Measurements from ENCODE around the gene RALGDS.

RALGDS gene

DNA sequence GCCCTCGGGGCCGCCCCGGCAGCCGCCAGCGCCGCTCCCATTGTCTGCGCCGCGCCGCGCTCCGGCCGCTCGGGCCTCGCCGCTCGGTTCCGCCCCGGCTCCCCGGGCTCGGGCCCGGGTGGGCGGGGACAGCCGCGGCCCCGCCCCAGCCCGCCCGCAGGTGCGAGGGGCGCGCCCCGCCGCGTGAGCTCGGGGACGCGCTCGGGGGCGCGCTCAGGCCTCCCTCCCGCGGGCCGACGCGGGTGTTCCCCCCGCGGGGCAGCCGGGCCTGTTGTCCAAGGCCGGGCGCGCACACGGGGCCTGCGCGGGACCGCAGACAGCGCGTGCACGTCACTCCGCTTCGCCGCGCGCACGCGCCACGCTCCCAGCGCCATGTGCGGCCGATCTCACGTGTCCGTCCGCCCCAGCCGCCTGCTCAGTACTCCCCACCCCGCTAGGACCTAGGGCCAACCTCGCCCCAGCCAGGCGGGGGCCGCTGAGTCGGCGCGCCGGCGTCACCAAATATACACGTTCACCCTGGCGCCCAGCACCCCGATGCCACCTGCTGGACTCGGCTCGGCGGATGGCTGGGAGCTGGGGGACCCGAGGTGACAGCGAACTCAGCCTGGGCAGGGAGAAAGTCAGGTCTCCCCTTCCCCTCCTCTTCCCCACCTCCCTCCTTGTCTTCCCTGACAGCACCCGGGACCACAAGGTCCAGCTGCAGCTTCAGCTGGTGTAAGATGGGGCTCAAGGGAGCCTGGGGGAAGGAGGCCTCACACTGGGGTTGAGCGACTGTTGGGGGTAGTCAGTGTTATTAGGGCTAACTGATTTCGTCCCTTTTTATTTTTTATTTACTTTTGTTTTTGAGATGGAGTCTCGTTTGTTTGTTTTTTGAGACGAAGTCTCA is 28.3 kb upstream of the RALGDS start:
- peak overlapping the region; percentile 82 for H3K4me3 ChIP-seq (ENCODE audit: low read depth, low read length)
- no peaks in the 10 kb centered on the region for H3K36me3 ChIP-seq (ENCODE audit: control insufficient read depth, insufficient read depth, low read length)
- H3K9me3 ChIP-seq (ENCODE audit: control insufficient read depth, insufficient read depth, low read length) = no peaks in the 10 kb centered on the region
- peaks cover 5% of the 10 kb centered on the region for H3K4me1 ChIP-seq (ENCODE audit: control insufficient read depth, insufficient read depth, low read length)
- H3K27me3 ChIP-seq (ENCODE audit: control insufficient read depth, insufficient read depth, low read length) = peaks cover 4% of the 10 kb centered on the region
- peak overlapping the region; percentile 76 for H3K9ac ChIP-seq (ENCODE audit: low read depth, low read length)

DNA sequence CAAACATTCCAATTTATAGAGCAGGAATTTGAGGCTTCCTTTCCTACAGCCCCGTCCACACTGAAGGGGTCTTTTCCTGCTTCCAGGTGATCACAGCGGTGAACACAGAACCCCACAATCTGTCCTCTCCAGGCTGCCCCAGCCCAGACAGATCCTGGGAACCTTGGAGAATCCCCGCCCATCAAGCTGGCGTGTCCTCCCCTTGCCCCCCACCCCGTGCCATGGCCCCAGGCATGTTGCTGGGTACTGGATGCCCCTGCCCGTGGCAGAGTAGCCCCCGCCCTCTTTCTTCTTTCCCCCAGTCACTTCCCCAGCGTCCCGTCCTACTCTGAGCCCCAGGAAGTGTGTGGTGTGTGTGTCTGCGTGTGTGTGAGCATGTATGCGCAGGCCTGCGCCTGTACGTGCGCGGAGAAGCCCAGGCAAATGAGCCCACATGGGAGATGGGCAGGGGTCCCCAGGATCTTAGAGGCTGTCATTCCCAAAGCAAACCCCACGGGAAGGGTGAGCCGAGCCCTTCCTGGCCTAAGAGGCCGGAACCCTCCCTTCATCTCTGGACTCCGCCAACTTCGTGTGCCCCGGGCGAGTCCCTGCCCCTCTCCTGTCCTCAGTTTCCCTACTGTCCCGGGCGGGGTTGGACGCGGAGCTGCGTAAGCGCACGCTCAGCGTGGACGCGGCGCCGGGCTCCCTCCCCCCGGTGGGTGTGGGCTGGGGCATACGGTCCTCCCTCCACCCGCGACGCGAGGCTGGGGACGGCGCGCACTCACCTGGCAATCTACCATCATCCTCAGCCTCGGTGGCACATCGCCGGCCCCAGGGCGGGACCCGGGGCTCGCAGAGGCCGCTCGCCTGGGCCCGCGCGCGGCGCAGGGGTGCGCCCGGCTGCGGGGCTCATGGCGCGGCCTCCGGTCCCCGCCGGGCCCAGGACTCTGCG is 27.4 kb upstream of the RALGDS start:
- Histone ChIP-seq H3K27me3 (ENCODE audit: control insufficient read depth, insufficient read depth, low read length) (peaks cover 4% of the 10 kb centered on the region), H3K9ac (ENCODE audit: low read depth, low read length) (peak overlapping the region; percentile 54), H3K4me3 (ENCODE audit: low read depth, low read length) (peak overlapping the region; percentile 82), H3K4me1 (ENCODE audit: control insufficient read depth, insufficient read depth, low read length) (peaks cover 5% of the 10 kb centered on the region), H3K36me3 (ENCODE audit: control insufficient read depth, insufficient read depth, low read length) (no peaks in the 10 kb centered on the region), H3K9me3 (ENCODE audit: control insufficient read depth, insufficient read depth, low read length) (no peaks in the 10 kb centered on the region)

DNA sequence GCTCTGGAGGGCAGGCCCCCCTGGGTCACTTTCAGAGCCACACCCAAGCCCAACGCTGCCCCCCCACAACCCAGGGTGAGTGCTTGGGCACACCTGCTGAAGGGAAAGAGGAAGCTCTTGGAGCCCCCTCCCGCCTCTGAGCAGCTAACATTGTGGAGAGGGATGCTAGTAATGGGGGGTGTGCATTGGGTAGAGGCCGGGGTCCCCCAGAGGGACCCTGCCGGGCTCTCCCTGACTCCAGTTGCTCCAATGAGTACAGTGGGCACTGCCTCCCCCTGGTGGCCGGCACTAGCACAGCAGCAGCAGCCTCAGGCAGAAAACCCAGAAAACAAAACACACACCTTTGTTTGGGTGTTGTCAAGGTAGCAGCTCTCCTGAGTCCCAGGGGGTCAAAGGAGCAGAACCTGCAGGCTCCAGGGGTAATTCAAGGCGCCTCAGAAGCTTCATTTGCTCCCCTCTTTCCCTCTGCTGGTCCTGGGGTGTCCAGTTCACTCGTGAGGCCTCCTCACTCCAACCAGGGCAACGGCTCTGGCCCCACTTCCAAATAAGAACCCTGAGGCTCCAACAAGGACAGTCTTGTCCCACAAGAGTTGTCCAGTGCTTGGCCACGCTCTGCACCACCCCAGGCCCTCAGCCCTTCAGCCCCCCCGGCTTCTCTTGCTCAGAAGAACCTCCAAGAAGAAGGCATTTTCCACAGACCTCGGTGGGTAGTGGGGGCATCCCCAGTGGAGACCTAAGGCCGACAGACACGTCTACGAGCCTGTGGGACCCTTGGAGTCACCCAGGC is 26.6 kb upstream of the RALGDS start:
- H3K36me3 ChIP-seq (ENCODE audit: control insufficient read depth, insufficient read depth, low read length) = no peaks in the 10 kb centered on the region
- H3K27me3 ChIP-seq (ENCODE audit: control insufficient read depth, insufficient read depth, low read length) = peaks cover 4% of the 10 kb centered on the region
- no peak overlapping the region for H3K9ac ChIP-seq (ENCODE audit: low read depth, low read length)
- no peaks in the 10 kb centered on the region for H3K9me3 ChIP-seq (ENCODE audit: control insufficient read depth, insufficient read depth, low read length)
- peaks cover 5% of the 10 kb centered on the region for H3K4me1 ChIP-seq (ENCODE audit: control insufficient read depth, insufficient read depth, low read length)
- H3K4me3 ChIP-seq (ENCODE audit: low read depth, low read length) = peak overlapping the region; percentile 82

DNA sequence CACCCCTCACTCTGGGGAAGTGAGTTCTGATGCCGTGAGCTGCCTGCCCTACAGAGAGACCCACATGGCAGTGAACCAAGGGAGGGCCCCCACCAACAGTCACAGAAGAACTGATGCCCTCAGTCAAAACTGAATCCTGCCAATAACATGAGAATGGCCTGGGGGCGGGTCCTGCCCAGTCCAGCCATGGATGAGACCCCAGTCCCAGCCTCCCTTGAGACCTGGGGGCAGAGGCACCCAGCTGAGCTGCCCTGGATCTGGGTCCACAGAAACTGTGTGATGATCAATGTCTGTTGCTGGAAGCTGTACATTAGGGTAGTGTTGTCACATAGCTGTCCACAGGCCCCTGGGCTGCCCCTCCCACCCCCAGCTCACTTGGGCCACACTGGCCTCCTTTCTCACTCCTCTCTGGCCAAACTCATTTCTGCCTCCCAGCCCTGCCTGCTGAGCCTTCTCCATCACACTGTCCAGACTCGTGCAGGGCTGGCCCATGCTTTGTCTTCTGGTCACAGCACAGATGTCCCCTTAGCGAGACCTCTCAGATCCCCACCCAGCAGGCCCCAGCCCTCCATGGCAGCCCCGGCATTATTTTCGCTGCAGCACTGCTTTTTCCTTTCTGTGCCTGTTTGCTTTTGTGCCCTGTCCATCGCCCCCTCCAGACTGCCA is 25.8 kb upstream of the RALGDS start:
- peaks cover 4% of the 10 kb centered on the region for H3K27me3 ChIP-seq (ENCODE audit: control insufficient read depth, insufficient read depth, low read length)
- H3K9me3 ChIP-seq (ENCODE audit: control insufficient read depth, insufficient read depth, low read length) = no peaks in the 10 kb centered on the region
- no peak overlapping the region for H3K4me3 ChIP-seq (ENCODE audit: low read depth, low read length)
- no peak overlapping the region for H3K9ac ChIP-seq (ENCODE audit: low read depth, low read length)
- no peaks in the 10 kb centered on the region for H3K36me3 ChIP-seq (ENCODE audit: control insufficient read depth, insufficient read depth, low read length)
- peaks cover 5% of the 10 kb centered on the region for H3K4me1 ChIP-seq (ENCODE audit: control insufficient read depth, insufficient read depth, low read length)

DNA sequence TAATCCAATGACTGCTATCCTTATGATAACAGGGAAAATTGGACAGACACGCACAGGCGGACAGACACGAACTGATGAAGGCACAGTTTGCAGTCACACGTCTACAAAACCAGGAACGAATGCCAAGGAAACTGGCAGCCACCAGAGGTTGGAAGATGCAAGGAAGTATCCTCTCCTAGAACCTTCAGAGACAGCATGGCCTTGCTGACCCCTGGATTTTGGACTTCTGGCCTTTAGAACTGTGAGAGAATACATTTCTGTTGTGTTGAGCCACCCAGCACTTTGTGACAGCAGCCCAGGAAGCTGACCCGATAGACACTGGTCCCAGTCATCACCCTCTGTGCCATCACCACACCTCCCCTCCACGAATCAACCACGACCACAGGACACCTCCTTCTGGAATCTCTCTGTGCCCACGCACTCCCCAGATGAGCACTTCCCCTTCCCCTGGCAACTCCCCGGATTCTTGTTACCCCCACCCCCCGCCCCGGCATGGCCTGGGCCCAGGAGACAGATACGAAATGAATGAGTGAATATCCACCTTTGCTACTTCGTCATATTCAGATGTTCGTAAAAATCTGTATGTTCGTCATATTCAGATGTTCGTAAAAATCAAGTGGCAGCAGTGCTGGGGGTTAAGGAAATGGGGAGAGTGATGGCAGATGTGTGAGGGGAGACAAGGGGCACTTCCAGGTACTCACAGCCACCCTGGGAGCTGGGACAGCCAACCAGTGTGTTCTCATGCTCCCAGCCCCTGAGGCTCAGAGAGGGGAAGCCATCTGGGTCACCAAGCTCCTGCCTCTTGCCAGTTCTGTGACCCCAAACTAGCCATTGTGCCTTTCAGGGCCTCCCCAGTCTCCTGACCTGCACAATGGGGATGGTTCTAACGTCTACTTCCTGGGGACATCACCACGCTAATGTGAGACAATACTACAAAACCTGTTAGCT is 24.1 kb upstream of the RALGDS start:
- no peaks in the 10 kb centered on the region for H3K36me3 ChIP-seq (ENCODE audit: control insufficient read depth, insufficient read depth, low read length)
- H3K9ac ChIP-seq (ENCODE audit: low read depth, low read length) = no peak overlapping the region
- no peaks in the 10 kb centered on the region for H3K9me3 ChIP-seq (ENCODE audit: control insufficient read depth, insufficient read depth, low read length)
- H3K4me1 ChIP-seq (ENCODE audit: control insufficient read depth, insufficient read depth, low read length) = peaks cover 5% of the 10 kb centered on the region
- no peak overlapping the region for H3K4me3 ChIP-seq (ENCODE audit: low read depth, low read length)
- H3K27me3 ChIP-seq (ENCODE audit: control insufficient read depth, insufficient read depth, low read length) = peaks cover 4% of the 10 kb centered on the region

DNA sequence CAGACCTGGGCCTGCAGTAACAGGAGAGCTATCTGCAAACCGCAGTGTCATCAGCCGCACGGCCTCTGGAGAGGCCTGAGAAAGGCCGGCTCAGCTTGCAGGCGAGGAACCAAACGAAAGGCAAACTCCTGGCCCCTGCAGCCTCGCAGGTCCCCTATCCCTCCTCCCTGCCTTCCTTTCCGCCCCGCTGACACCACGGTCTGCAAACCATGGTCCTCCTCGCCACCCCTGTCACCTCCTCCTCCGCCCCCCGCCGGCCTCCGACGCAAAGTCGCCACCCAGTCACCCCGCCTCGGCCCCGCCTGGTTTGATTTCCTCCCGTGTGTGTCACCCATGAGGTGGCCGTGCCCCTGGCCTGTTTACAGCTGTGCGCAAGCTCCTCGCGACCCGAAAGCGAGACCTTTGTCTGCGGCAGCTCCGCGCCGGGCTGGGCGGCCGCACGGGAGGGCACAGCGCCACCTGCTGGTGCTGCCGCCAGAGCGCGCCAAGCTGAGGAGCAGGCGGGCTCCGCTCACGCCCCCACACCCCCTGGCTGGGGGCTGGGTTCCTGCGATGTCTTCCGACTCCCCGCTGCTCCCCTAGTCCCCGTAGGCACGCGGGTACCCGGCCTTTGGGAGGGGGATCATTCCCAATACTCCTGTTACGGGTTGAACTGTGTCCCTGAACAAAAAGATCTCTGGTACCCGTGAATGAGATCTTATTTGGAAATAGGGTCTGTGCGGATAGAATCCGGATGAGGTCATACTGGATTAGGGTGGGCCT is 23.3 kb upstream of the RALGDS start:
- no peaks in the 10 kb centered on the region for H3K9me3 ChIP-seq (ENCODE audit: control insufficient read depth, insufficient read depth, low read length)
- peaks cover 5% of the 10 kb centered on the region for H3K4me1 ChIP-seq (ENCODE audit: control insufficient read depth, insufficient read depth, low read length)
- no peaks in the 10 kb centered on the region for H3K36me3 ChIP-seq (ENCODE audit: control insufficient read depth, insufficient read depth, low read length)
- peak overlapping the region; percentile 45 for H3K4me3 ChIP-seq (ENCODE audit: low read depth, low read length)
- no peak overlapping the region for H3K9ac ChIP-seq (ENCODE audit: low read depth, low read length)
- H3K27me3 ChIP-seq (ENCODE audit: control insufficient read depth, insufficient read depth, low read length) = peaks cover 4% of the 10 kb centered on the region

DNA sequence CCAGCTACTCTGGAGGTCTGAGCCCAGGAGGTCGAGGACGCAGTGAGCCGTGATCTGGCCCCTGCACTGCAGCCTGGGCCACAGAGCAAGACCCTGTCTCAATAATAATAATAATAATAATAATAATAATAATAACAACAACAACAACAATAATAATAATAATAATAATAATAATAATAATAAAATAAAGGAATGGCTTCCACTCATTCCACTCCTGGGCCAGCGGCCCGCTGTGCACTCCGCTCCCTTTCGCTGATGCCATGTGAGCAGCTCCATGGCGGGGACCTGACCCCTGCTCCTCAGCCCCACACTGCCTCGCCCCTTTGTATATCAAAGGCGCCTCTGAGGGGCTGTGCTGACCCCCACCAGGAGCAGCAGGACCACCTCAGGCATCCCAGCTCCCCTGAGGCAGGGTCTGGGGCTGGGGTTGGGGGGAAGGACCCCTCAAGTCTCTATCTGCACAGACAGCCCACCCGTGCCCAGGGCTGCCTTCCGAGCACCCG is 22.6 kb upstream of the RALGDS start:
- no peaks in the 10 kb centered on the region for H3K36me3 ChIP-seq (ENCODE audit: control insufficient read depth, insufficient read depth, low read length)
- no peak overlapping the region for H3K9ac ChIP-seq (ENCODE audit: low read depth, low read length)
- H3K4me1 ChIP-seq (ENCODE audit: control insufficient read depth, insufficient read depth, low read length) = peaks cover 5% of the 10 kb centered on the region
- peak overlapping the region; percentile 45 for H3K4me3 ChIP-seq (ENCODE audit: low read depth, low read length)
- no peaks in the 10 kb centered on the region for H3K9me3 ChIP-seq (ENCODE audit: control insufficient read depth, insufficient read depth, low read length)
- peaks cover 4% of the 10 kb centered on the region for H3K27me3 ChIP-seq (ENCODE audit: control insufficient read depth, insufficient read depth, low read length)

DNA sequence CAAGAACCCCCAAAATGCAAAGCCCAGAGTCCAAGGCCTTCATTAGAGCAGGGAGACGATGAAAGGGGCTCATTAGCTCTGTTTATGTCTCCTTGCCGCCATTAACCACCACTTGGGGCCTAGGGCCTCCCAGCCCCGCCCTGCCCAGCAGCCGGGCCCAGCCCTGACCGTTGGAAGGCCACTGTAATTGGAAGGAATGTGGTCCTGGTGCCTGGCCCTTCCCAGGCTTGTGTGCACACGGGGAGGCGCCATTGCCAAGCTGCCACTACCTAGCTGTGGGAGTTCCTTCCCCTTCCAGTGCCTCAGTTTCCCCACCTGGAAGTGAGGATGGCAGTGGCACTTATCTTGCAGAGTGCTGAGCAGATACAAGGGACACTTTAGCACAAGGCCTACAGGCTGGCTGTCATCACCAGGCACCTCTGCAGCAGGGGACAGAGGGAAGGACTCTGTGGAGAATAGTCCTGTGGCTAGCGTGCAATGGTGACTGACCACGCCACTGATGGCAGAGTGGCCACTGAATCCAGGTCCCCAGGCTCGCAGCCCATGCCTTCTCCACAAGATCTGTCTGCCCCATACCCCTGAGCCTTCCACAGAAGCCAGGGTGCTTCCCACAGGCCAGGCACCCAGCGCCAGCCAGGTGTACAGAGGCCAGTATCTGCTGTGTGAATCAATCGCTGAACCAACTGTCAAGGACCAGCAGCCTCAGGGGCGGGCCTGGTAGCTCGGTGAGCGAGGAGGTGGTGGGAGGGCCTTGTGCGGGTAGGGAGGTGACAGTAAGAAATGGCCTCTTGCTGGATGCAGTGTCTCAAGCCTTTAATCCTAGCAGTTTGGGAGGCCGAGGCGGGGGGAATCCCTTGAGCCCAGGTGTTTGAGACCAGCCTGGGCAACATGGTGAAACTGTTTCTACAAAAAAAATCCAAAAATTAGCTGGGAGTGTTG is 21.9 kb upstream of the RALGDS start:
- Histone ChIP-seq H3K9me3 (ENCODE audit: control insufficient read depth, insufficient read depth, low read length) (no peaks in the 10 kb centered on the region), H3K4me1 (ENCODE audit: control insufficient read depth, insufficient read depth, low read length) (peaks cover 5% of the 10 kb centered on the region), H3K27me3 (ENCODE audit: control insufficient read depth, insufficient read depth, low read length) (peaks cover 3% of the 10 kb centered on the region), H3K36me3 (ENCODE audit: control insufficient read depth, insufficient read depth, low read length) (no peaks in the 10 kb centered on the region), H3K9ac (ENCODE audit: low read depth, low read length) (no peak overlapping the region), H3K4me3 (ENCODE audit: low read depth, low read length) (no peak overlapping the region)
